Activated B cell treated with CpG ODN at 0.5 μM for 24 hours (primary cell): ENCODE data around the gene PRPF39. TPM values are rescaled to one million over a fixed set of nuclear protein-coding genes. Genes with fewer than 3 reads are reported as not detected.

Experiments used
- ATAC-seq: fragments of 200-7000 bp; cut with Tn5 transposase; one replicate; pipeline ENCODE4 v1.10.0; 2021; ENCODE audit warnings: low read depth, mild to moderate bottlenecking, moderate library complexity
- CTCF ChIA-PET: fragments of 350-600 bp; sonication (Branson Sonifier 250); formaldehyde crosslinking; loops from one replicate; lab custom pipeline; 2021; ENCODE audit warnings: antibody characterized with exemption; lab: Charles Lee
- POLR2A ChIA-PET: fragments of 350-600 bp; sonication (Branson Sonifier 250); formaldehyde crosslinking; loops from one replicate; lab custom pipeline; 2021; ENCODE audit warnings: antibody characterized with exemption; lab: Charles Lee
- DNase-seq: peaks from one replicate; pipeline ENCODE4 v3.0.0; 2022
- H3K27ac Mint-ChIP-seq: one replicate; pipeline ENCODE4 v1.8.0; 2020; ENCODE audit warnings: mixed read lengths
- H3K27me3 Mint-ChIP-seq: one replicate; pipeline ENCODE4 v1.8.0; 2021; ENCODE audit warnings: mixed read lengths
- H3K36me3 Mint-ChIP-seq: one replicate; pipeline ENCODE4 v1.8.0; 2021; ENCODE audit warnings: low read depth, mixed read lengths
- H3K4me1 Mint-ChIP-seq: one replicate; pipeline ENCODE4 v1.8.0; 2021; ENCODE audit warnings: mixed read lengths
- H3K4me3 Mint-ChIP-seq: one replicate; pipeline ENCODE4 v1.8.0; 2020; ENCODE audit warnings: mild to moderate bottlenecking, mixed read lengths
- H3K9me3 Mint-ChIP-seq: one replicate; pipeline ENCODE4 v1.8.0; 2020; ENCODE audit warnings: mixed read lengths
- intact Hi-C: fragments of 100-400 bp; cut with micrococcal nuclease; formaldehyde crosslinking; loops from one replicate; pipeline ENCODE4 v1.15.1; 2024
- total RNA-seq: library from RNA; stranded (reverse); gene quantifications from 2 replicates; pipeline ENCODE4 v1.2.3, GENCODE V29; 2022
- TF ChIP-seq, protein P1 (sequence below): fragments of 200-600 bp; IDR thresholded peaks from one replicate; pipeline ENCODE4 v1.8.0; 2022; ENCODE audit warnings: antibody characterized with exemption, mild to moderate bottlenecking

PRPF39 gene
- total RNA-seq, 1 donor from 2014 or later, result 46.0 TPM

GRCh38 chr14:45145214-45145613, 61.3 kb downstream of the PRPF39 start:
- intact Hi-C loops, result no loop called here
- Mint-ChIP-seq H3K4me1 (peaks cover 18% of the 10 kb centered on the region), H3K27me3 (no peaks in the 10 kb centered on the region), H3K4me3 (no peak overlapping the region), H3K9me3 (no peaks in the 10 kb centered on the region), H3K27ac (no peak overlapping the region), H3K36me3 (peaks cover 11% of the 10 kb centered on the region)
- no peak for DNase-seq
- no peak for ATAC-seq
- ChIA-PET CTCF (no interaction called here), POLR2A (no interaction called here)
- TF ChIP-seq, protein P1, sequence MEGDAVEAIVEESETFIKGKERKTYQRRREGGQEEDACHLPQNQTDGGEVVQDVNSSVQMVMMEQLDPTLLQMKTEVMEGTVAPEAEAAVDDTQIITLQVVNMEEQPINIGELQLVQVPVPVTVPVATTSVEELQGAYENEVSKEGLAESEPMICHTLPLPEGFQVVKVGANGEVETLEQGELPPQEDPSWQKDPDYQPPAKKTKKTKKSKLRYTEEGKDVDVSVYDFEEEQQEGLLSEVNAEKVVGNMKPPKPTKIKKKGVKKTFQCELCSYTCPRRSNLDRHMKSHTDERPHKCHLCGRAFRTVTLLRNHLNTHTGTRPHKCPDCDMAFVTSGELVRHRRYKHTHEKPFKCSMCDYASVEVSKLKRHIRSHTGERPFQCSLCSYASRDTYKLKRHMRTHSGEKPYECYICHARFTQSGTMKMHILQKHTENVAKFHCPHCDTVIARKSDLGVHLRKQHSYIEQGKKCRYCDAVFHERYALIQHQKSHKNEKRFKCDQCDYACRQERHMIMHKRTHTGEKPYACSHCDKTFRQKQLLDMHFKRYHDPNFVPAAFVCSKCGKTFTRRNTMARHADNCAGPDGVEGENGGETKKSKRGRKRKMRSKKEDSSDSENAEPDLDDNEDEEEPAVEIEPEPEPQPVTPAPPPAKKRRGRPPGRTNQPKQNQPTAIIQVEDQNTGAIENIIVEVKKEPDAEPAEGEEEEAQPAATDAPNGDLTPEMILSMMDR, result no peak

- H3K27ac Mint-ChIP-seq, result no peak overlapping the region
- H3K27me3 Mint-ChIP-seq, result no peaks in the 10 kb centered on the region
- ChIA-PET POLR2A (no interaction called here), CTCF (no interaction called here)
- DNase-seq (no peak), ATAC-seq (no peak)
- peaks cover 7% of the 10 kb centered on the region for H3K4me1 Mint-ChIP-seq
- TF ChIP-seq, protein P1, result no peak
- H3K4me3 Mint-ChIP-seq, result no peak overlapping the region
- intact Hi-C loops, result no loop called here
- no peaks in the 10 kb centered on the region for H3K9me3 Mint-ChIP-seq
- peaks cover 25% of the 10 kb centered on the region for H3K36me3 Mint-ChIP-seq
These were observed 65.7 kb downstream of the PRPF39 start for GRCh38 chr14:45149602-45150001.

- peaks cover 26% of the 10 kb centered on the region for H3K36me3 Mint-ChIP-seq
- H3K27ac Mint-ChIP-seq, result no peak overlapping the region
- TF ChIP-seq, protein P1, result no peak
- intact Hi-C loops, result no loop called here
- no peak overlapping the region for H3K4me3 Mint-ChIP-seq
- peaks cover 2% of the 10 kb centered on the region for H3K4me1 Mint-ChIP-seq
- no peaks in the 10 kb centered on the region for H3K9me3 Mint-ChIP-seq
- ATAC-seq (no peak), DNase-seq (no peak)
- no peaks in the 10 kb centered on the region for H3K27me3 Mint-ChIP-seq
- ChIA-PET POLR2A (no interaction called here), CTCF (no interaction called here)
These were observed 66.5 kb downstream of the PRPF39 start for GRCh38 chr14:45150386-45150890.

DNA sequence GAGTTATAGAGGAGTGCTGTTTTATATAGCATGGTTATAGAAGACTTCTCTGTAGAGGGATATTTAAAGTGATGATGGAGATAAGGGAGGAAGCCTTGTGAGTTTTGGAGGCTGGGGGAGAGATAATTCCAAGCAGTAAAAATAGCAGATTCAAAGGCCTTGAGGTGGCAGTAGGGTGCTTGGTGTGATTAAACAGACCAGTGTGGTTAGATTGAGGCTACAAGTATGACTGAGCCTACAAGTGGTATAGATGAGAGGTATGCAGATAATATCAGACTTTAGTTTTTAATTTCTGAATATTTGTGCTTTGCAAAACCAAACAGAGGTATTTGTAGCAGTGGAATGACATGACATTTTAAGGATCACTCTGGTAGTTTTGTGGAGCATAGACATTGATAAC, 72.2 kb downstream of the PRPF39 start:
- ATAC-seq, result no peak
- POLR2A ChIA-PET, result no interaction called here
- H3K4me1 Mint-ChIP-seq, result no peaks in the 10 kb centered on the region
- H3K9me3 Mint-ChIP-seq, result no peaks in the 10 kb centered on the region
- H3K36me3 Mint-ChIP-seq, result peaks cover 12% of the 10 kb centered on the region
- H3K27me3 Mint-ChIP-seq, result no peaks in the 10 kb centered on the region
- TF ChIP-seq, protein P1, result no peak
- H3K27ac Mint-ChIP-seq, result no peak overlapping the region
- intact Hi-C loops, result no loop called here
- no peak for DNase-seq
- CTCF ChIA-PET, result no interaction called here
- H3K4me3 Mint-ChIP-seq, result no peak overlapping the region

Other genes starting within 250 kb of the PRPF39 start
- 18.1 and 25.3 TPM in 2 replicates for gene KLHL28, start 122.2 kb upstream of the PRPF39 start, total RNA-seq
- gene TOGARAM1, start 121.9 kb upstream of the PRPF39 start, total RNA-seq, result 12.7 and 16.9 TPM in 2 replicates
- gene FKBP3, start 50.4 kb downstream of the PRPF39 start, total RNA-seq, result 54.8 and 58.3 TPM in 2 replicates
- 9.0 and 13.4 TPM in 2 replicates for gene FANCM, start 51.8 kb downstream of the PRPF39 start, total RNA-seq
- gene MIS18BP1, start 169.1 kb downstream of the PRPF39 start, total RNA-seq, result 38.8 and 47.1 TPM in 2 replicates